PC-9 (cell line): Measurements from ENCODE around the gene CD247. TPM values are rescaled to one million over a fixed set of nuclear protein-coding genes. Genes with fewer than 3 reads are reported as not detected.

Experiments used
- BruUV-seq: library from RNA; stranded (reverse); fragments of 400-500 nt; replicated peaks from 2 replicates; lab custom pipeline; 2021; lab: Mats Ljungman, UMichigan
- CTCF ChIA-PET: fragments of 300-600 bp; sonication (Branson Sonifier 250); formaldehyde crosslinking; loops from one replicate; lab custom pipeline; 2022; ENCODE audit warnings: antibody characterized with exemption; lab: Charles Lee
- POLR2A ChIA-PET: fragments of 300-600 bp; sonication (Branson Sonifier 250); formaldehyde crosslinking; loops from one replicate; lab custom pipeline; 2022; ENCODE audit warnings: antibody characterized with exemption; ENCODE audit not compliant: unreplicated experiment; lab: Charles Lee
- DNase-seq, 2 experiments: peaks; one replicate each; pipeline versions ENCODE4 v3.0.0 to v3.0.0-alpha.2; 2015 to 2022; ENCODE audit warnings: mixed read lengths in 1 of 2
- H2AFZ ChIP-seq: fragments of 200-600 bp; sonication (generic); 2 replicates; pipeline ENCODE4 v1.8.1; 2017; ENCODE audit warnings: antibody characterized with exemption
- H3F3A ChIP-seq: fragments of 200-600 bp; sonication (generic); 2 replicates; pipeline ENCODE4 v1.8.1; 2017; ENCODE audit warnings: antibody characterized with exemption, mild to moderate bottlenecking, low read depth; ENCODE audit not compliant: insufficient read depth
- H3K27ac ChIP-seq: fragments of 200-600 bp; sonication (generic); 2 replicates; pipeline ENCODE4 v1.6.1; 2016; ENCODE audit warnings: mixed run types
- H3K27me3 ChIP-seq: fragments of 200-600 bp; sonication (generic); 2 replicates; pipeline ENCODE4 v1.6.1; 2016; ENCODE audit warnings: low read depth, mixed run types; ENCODE audit not compliant: insufficient read depth
- H3K36me3 ChIP-seq: fragments of 200-600 bp; sonication (generic); 2 replicates; pipeline ENCODE4 v1.6.1; 2016; ENCODE audit warnings: low read depth, mixed run types
- H3K4me1 ChIP-seq: fragments of 200-600 bp; sonication (generic); replicated peaks from 2 replicates; pipeline ENCODE4 v1.6.1; 2016; ENCODE audit warnings: mixed run types; ENCODE audit not compliant: insufficient read depth
- H3K4me2 ChIP-seq: fragments of 200-600 bp; sonication (generic); 2 replicates; pipeline ENCODE4 v1.6.1; 2017; ENCODE audit warnings: mixed run types
- H3K4me3 ChIP-seq: fragments of 200-600 bp; sonication (generic); 2 replicates; pipeline ENCODE4 v1.6.1; 2016; ENCODE audit warnings: mixed run types
- H3K79me2 ChIP-seq: fragments of 200-600 bp; sonication (generic); 2 replicates; pipeline ENCODE4 v1.6.1; 2017; ENCODE audit warnings: low read depth, mixed run types
- H3K9me2 ChIP-seq: fragments of 200-600 bp; sonication (generic); 2 replicates; pipeline ENCODE4 v1.8.1; 2017; ENCODE audit warnings: mild to moderate bottlenecking; ENCODE audit not compliant: insufficient read depth
- H3K9me3 ChIP-seq: fragments of 200-600 bp; sonication (generic); 2 replicates; pipeline ENCODE4 v1.8.1; 2016; ENCODE audit warnings: low read depth; ENCODE audit not compliant: insufficient read depth
- H4K20me1 ChIP-seq: fragments of 200-600 bp; sonication (generic); 2 replicates; pipeline ENCODE4 v1.8.1; 2017; ENCODE audit not compliant: insufficient read depth
- EZH2 ChIP-seq: fragments of 200-600 bp; sonication (generic); IDR thresholded peaks from 2 replicates; pipeline ENCODE4 v1.8.0; 2017; ENCODE audit warnings: antibody characterized with exemption, low read depth
- intact Hi-C: fragments of 100-400 bp; cut with micrococcal nuclease; formaldehyde crosslinking; loops from one replicate; pipeline ENCODE4 v1.10.0; 2022; ENCODE audit not compliant: unreplicated experiment
- total RNA-seq: library from RNA; stranded (reverse); gene quantifications from 2 replicates; pipeline ENCODE4 v1.2.3, GENCODE V29; 2021
- TF ChIP-seq, protein P1 (sequence below): fragments of 200-600 bp; sonication (generic); conservative IDR thresholded peaks from 2 replicates; pipeline ENCODE4 v1.6.1; 2017; ENCODE audit warnings: mixed run types, antibody characterized with exemption, mild to moderate bottlenecking, moderate library complexity

CD247 gene
- total RNA-seq, 1 experiment from 2014 or later = not detected

DNA sequence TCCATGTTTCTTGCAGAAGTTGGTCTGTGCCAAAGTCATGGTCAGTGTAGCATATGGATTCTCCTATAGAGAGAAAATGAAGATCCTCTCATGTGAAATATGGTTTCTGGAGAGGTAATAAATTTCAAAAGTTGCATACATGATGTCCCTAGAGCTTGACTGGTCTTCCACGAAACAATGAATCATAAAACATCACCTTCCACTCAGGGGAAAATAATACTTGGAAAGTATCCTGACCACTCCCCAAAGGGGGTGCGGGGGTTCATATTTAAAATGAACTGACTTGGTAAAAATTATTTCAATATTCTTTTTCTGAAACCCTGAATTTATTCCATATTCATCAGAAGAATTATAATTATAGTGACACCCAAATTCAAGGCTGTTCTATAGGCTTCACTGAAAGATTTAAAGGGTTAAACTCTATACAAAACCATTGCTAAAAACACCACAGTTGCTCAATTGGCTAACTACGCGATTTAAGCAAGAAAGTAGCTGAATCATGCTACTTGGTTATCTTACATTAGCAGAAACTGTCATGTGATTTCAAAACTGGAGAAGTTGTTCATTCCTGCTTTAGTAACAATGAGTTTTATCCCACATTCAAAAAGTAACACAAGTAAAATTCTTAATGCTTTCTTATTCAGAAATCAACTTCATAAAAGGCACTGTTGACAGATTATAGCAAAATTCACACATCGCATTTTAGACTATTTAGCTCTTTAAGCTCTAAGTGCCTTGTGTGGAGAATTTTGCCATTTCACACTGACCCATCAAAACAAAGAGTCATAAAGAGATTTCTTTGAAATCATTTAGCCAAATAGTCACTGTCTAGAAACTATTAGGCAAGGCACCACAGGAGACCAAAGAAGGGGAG, 30.0 kb upstream of the CD247 start:
- Histone ChIP-seq H3K36me3 (no peaks in the 10 kb centered on the region), H3K79me2 (no peaks in the 10 kb centered on the region), H3K4me1 (peaks cover 23% of the 10 kb centered on the region), H4K20me1 (no peaks in the 10 kb centered on the region), H3K4me3 (no peak overlapping the region), H3K27ac (peak overlapping the region; percentile 37; the same call in 1 of the 2 replicates), H2AFZ (no peak overlapping the region), H3K27me3 (no peaks in the 10 kb centered on the region), H3K4me2 (0 out of 2 replicates have a peak overlapping the region, but pooled peaks have one; percentile 15), H3K9me2 (no peaks in the 10 kb centered on the region), H3F3A (no peaks in the 10 kb centered on the region; the same call in 1 of the 2 replicates), H3K9me3 (no peaks in the 10 kb centered on the region)
- no peak for DNase-seq
- BruUV-seq = no TSS peak
- TF ChIP-seq EZH2 = no peak
- TF ChIP-seq, protein P1, sequence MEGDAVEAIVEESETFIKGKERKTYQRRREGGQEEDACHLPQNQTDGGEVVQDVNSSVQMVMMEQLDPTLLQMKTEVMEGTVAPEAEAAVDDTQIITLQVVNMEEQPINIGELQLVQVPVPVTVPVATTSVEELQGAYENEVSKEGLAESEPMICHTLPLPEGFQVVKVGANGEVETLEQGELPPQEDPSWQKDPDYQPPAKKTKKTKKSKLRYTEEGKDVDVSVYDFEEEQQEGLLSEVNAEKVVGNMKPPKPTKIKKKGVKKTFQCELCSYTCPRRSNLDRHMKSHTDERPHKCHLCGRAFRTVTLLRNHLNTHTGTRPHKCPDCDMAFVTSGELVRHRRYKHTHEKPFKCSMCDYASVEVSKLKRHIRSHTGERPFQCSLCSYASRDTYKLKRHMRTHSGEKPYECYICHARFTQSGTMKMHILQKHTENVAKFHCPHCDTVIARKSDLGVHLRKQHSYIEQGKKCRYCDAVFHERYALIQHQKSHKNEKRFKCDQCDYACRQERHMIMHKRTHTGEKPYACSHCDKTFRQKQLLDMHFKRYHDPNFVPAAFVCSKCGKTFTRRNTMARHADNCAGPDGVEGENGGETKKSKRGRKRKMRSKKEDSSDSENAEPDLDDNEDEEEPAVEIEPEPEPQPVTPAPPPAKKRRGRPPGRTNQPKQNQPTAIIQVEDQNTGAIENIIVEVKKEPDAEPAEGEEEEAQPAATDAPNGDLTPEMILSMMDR = no peak
- ChIA-PET POLR2A (no interaction called here), CTCF (interaction anchor here (0.7 to 1.4 kb wide), 2 partner anchors 7 to 9 kb away, joined by 3 read pairs; no protein-coding TSS in a partner anchor)
- intact Hi-C loops = no loop called here

DNA sequence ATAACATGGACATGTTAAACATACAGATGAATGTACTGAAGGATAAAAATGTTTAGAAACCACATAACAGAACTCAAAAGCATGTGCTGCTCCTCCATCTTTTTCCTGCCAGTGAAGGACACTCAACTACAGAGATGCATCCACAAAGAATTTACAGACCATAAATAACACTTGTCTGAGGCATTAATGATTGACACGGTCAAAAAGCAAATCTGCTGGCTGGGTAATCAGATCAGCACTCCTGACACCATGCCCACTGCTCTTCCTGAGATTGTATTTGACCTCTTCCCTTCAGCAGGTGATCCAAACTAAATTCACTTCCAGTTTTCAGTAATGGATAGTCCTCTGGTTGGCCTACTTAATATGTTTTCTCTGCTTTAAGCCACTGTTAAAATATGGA, 28.6 kb upstream of the CD247 start:
- POLR2A ChIA-PET = no interaction called here
- H3F3A ChIP-seq = no peaks in the 10 kb centered on the region; the same call in 1 of the 2 replicates
- intact Hi-C loops = no loop called here
- CTCF ChIA-PET = no interaction called here
- no TSS peak for BruUV-seq
- DNase-seq = no peak
- H3K27me3 ChIP-seq = no peaks in the 10 kb centered on the region
- no peaks in the 10 kb centered on the region for H3K79me2 ChIP-seq
- no peaks in the 10 kb centered on the region for H3K9me2 ChIP-seq
- H3K9me3 ChIP-seq = no peaks in the 10 kb centered on the region
- no peak overlapping the region for H2AFZ ChIP-seq
- no peaks in the 10 kb centered on the region for H3K36me3 ChIP-seq
- peaks cover 15% of the 10 kb centered on the region for H3K4me1 ChIP-seq
- no peak overlapping the region for H3K4me2 ChIP-seq
- H3K27ac ChIP-seq = no peak overlapping the region
- no peak overlapping the region for H3K4me3 ChIP-seq
- TF ChIP-seq, protein P1 = no peak
- TF ChIP-seq EZH2 = no peak
- no peaks in the 10 kb centered on the region for H4K20me1 ChIP-seq

DNA sequence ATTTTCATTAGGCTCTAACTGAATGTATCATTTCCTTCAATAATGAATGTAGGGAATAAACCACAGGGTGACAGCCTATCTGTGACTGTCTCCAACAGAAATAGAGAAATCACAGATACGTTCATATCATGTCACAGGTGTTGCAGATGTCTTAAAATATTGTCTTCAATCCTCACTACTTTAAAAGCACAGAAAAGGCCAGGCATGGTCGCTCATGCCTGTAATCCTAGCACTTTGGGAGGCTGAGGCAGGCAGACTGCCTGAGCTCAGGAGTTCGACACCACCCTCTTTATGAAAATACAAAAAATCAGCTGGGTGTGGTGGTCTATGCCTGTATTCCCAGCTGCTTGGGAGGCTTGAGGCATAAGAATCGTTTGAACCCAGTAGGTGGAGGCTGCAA, 27.0 kb upstream of the CD247 start:
- ChIA-PET POLR2A (no interaction called here), CTCF (no interaction called here)
- no peaks in the 10 kb centered on the region for H3K27me3 ChIP-seq
- H3K4me1 ChIP-seq = peaks cover 15% of the 10 kb centered on the region
- H2AFZ ChIP-seq = no peak overlapping the region
- no peaks in the 10 kb centered on the region for H3K79me2 ChIP-seq
- no peaks in the 10 kb centered on the region; the same call in 1 of the 2 replicates for H3F3A ChIP-seq
- no peaks in the 10 kb centered on the region for H3K36me3 ChIP-seq
- no peaks in the 10 kb centered on the region for H4K20me1 ChIP-seq
- H3K9me3 ChIP-seq = no peaks in the 10 kb centered on the region
- no peak overlapping the region for H3K4me3 ChIP-seq
- no peak for TF ChIP-seq EZH2
- TF ChIP-seq, protein P1 = no peak
- no TSS peak for BruUV-seq
- no peak overlapping the region for H3K4me2 ChIP-seq
- H3K9me2 ChIP-seq = no peaks in the 10 kb centered on the region
- no peak overlapping the region for H3K27ac ChIP-seq
- DNase-seq = no peak
- intact Hi-C loops = no loop called here
